Measurements from ENCODE around the gene RNU1-3.
"Not testable (repeated sequence)": the region's sequence is repeated elsewhere in the genome, so short reads cannot be mapped to it uniquely, and the experiment has no call there.

Gene RNU1-3

GRCh38 chr1:16636551-16637195 is 30.1 kb downstream of the RNU1-3 start:
- DNase-seq, result not testable (repeated sequence)

- DNase-seq, result not testable (repeated sequence)
Measured at GRCh38 chr1:16635959-16636358, 30.8 kb downstream of the RNU1-3 start.

GRCh38 chr1:16633540-16634282 is 33.0 kb downstream of the RNU1-3 start:
- not testable (repeated sequence) for DNase-seq

GRCh38 chr1:16632044-16632850 is 34.5 kb downstream of the RNU1-3 start:
- not testable (repeated sequence) for DNase-seq

- DNase-seq, result no peak
Measured at GRCh38 chr1:16631248-16632043, 35.3 kb downstream of the RNU1-3 start.

- no peak for DNase-seq
Measured at GRCh38 chr1:16630661-16631247, 36.0 kb downstream of the RNU1-3 start.

GRCh38 chr1:16629916-16630530 is 36.7 kb downstream of the RNU1-3 start:
- DNase-seq, result not testable (repeated sequence)

GRCh38 chr1:16628361-16629111 is 38.2 kb downstream of the RNU1-3 start:
- DNase-seq, result no peak

GRCh38 chr1:16626409-16626983 is 40.3 kb downstream of the RNU1-3 start:
- not testable (repeated sequence) for DNase-seq

- DNase-seq, result no peak
Measured at GRCh38 chr1:16625497-16626408, 41.0 kb downstream of the RNU1-3 start.

- DNase-seq, result not testable (repeated sequence)
Measured at GRCh38 chr1:16623812-16624719, 42.7 kb downstream of the RNU1-3 start.

- not testable (repeated sequence) for DNase-seq
Measured at GRCh38 chr1:16623337-16623736, 43.4 kb downstream of the RNU1-3 start.

GRCh38 chr1:16621681-16622315 is 45.0 kb downstream of the RNU1-3 start:
- not testable (repeated sequence) for DNase-seq

- no peak for DNase-seq
Measured at GRCh38 chr1:16621300-16621658, 45.5 kb downstream of the RNU1-3 start.

- not testable (repeated sequence) for DNase-seq
Measured at GRCh38 chr1:16619803-16620501, 46.8 kb downstream of the RNU1-3 start.

- DNase-seq, result no peak
Measured at GRCh38 chr1:16618719-16619118, 48.0 kb downstream of the RNU1-3 start.

Measured in effector CD8-positive, alpha-beta T cell (primary cell).